Esophagus (tissue), 2 donors: ENCODE measurements around the gene CDK9. TPM values are rescaled to one million over a fixed set of nuclear protein-coding genes. Genes with fewer than 3 reads are reported as not detected.

Source experiments
- H3K27ac ChIP-seq, 2 donors: one replicate each; pipeline ENCODE4 v1.5.1; 2013; ENCODE audit warnings: low read depth in 2 of 2, mild to moderate bottlenecking in 2 of 2, inconsistent platforms in 1 of 2, low read length in 1 of 2, moderate library complexity in 1 of 2
- H3K27me3 ChIP-seq, 2 donors: one replicate each; pipeline ENCODE4 v1.6.1; 2013; ENCODE audit warnings: low read length in 2 of 2, control low read depth in 1 of 2, mild to moderate bottlenecking in 1 of 2; ENCODE audit not compliant: insufficient read depth in 2 of 2, control insufficient read depth in 1 of 2
- H3K36me3 ChIP-seq, 2 donors: one replicate each; pipeline ENCODE4 v1.6.1; 2013; ENCODE audit warnings: low read length in 1 of 2; ENCODE audit not compliant: control insufficient read depth in 2 of 2, insufficient read depth in 2 of 2
- H3K4me1 ChIP-seq, 2 donors: one replicate each; pipeline ENCODE4 v1.6.1; 2013; ENCODE audit warnings: low read length in 1 of 2; ENCODE audit not compliant: control insufficient read depth in 2 of 2, insufficient read depth in 2 of 2
- H3K4me3 ChIP-seq, 2 donors: one replicate each; pipeline ENCODE4 v1.5.1; 2013; ENCODE audit warnings: low read length in 2 of 2, mild to moderate bottlenecking in 2 of 2, low read depth in 1 of 2, moderate library complexity in 1 of 2
- H3K9me3 ChIP-seq, 2 donors: one replicate each; pipeline ENCODE4 v1.6.1; 2013; ENCODE audit warnings: mild to moderate bottlenecking in 2 of 2, low read depth in 1 of 2, low read length in 1 of 2, moderate library complexity in 1 of 2; ENCODE audit not compliant: control insufficient read depth in 2 of 2, insufficient read depth in 1 of 2
- WGBS, 2 donors: extraction: QIAGEN DNeasy Blood & Tissue Kit; methylation state at CpG; one replicate each; pipeline ENCODE4 v1.1.7; 2013; 5-methylcytosine and 5-hydroxymethylcytosine counted together
- polyA plus RNA-seq, 2 donors: library from polyadenylated mRNA; stranded (reverse); fragments of 200-250 nt; gene quantifications; one replicate each; pipeline ENCODE4 v1.2.3, GENCODE V29; 2013
- donor health status: healthy with polysubstance abuse.
- donor health status: Bipolar disorder and iron deficiency.

The CDK9 gene
- polyA plus RNA-seq, 2 donors: 34.2 to 44.2 TPM

GRCh38 chr9:127817881-127818434 lies 32.1 kb downstream of the CDK9 start:
- peaks cover 1 to 2% of the 10 kb centered on the region in 2 donors for H3K4me1 ChIP-seq
- 76 to 77% methylated on average over 17 of the region's 17 CpGs for WGBS, 2 donors
- no peaks in the 10 kb centered on the region for H3K27me3 ChIP-seq
- no peaks in the 10 kb centered on the region for H3K9me3 ChIP-seq
- no peak overlapping the region for H3K4me3 ChIP-seq
- H3K27ac ChIP-seq: no peak overlapping the region
- peaks cover 22 to 36% of the 10 kb centered on the region in 2 donors for H3K36me3 ChIP-seq

GRCh38 chr9:127818574-127818973 lies 32.7 kb downstream of the CDK9 start:
- H3K4me1 ChIP-seq: peaks cover 1 to 2% of the 10 kb centered on the region in 2 donors
- WGBS, 2 donors: 89 to 93% methylated on average over 9 of the region's 11 CpGs
- no peaks in the 10 kb centered on the region for H3K9me3 ChIP-seq
- H3K27ac ChIP-seq: no peak overlapping the region
- no peak overlapping the region for H3K4me3 ChIP-seq
- no peaks in the 10 kb centered on the region for H3K27me3 ChIP-seq
- H3K36me3 ChIP-seq: peaks cover 18 to 30% of the 10 kb centered on the region in 2 donors

- H3K27ac ChIP-seq: no peak overlapping the region
- peaks cover 3 to 5% of the 10 kb centered on the region in 2 donors for H3K4me1 ChIP-seq
- H3K9me3 ChIP-seq: no peaks in the 10 kb centered on the region
- H3K27me3 ChIP-seq: no peaks in the 10 kb centered on the region
- H3K36me3 ChIP-seq: peaks cover 3 to 17% of the 10 kb centered on the region in 2 donors
- no peak overlapping the region for H3K4me3 ChIP-seq
- WGBS, 2 donors: 74 to 81% methylated on average over 4 of the region's 4 CpGs
Observed at GRCh38 chr9:127822108-127822507, 36.3 kb downstream of the CDK9 start.

- no peaks in the 10 kb centered on the region for H3K27me3 ChIP-seq
- 40 to 41% methylated on average over 36 to 42 of the region's 42 CpGs for WGBS, 2 donors
- H3K4me3 ChIP-seq: no peak overlapping the region
- H3K4me1 ChIP-seq: peaks cover 6 to 8% of the 10 kb centered on the region in 2 donors
- no peak overlapping the region for H3K27ac ChIP-seq
- no peaks in the 10 kb centered on the region for H3K9me3 ChIP-seq
- peaks cover 0 to 5% of the 10 kb centered on the region in 2 donors for H3K36me3 ChIP-seq
Observed at GRCh38 chr9:127825319-127826051, 39.7 kb downstream of the CDK9 start.

- H3K9me3 ChIP-seq: no peaks in the 10 kb centered on the region
- H3K27me3 ChIP-seq: no peaks in the 10 kb centered on the region
- peaks cover 0 to 5% of the 10 kb centered on the region in 2 donors for H3K36me3 ChIP-seq
- H3K4me1 ChIP-seq: peaks cover 6 to 8% of the 10 kb centered on the region in 2 donors
- WGBS, 2 donors: 62% methylated on average over 7 of the region's 7 CpGs
- no peak overlapping the region for H3K4me3 ChIP-seq
- H3K27ac ChIP-seq: no peak overlapping the region
Observed at GRCh38 chr9:127826253-127826913, 40.5 kb downstream of the CDK9 start.

GRCh38 chr9:127828262-127829031 lies 42.6 kb downstream of the CDK9 start:
- Histone ChIP-seq H3K27ac (peak overlapping the region; percentile 49 to 68), H3K27me3 (no peaks in the 10 kb centered on the region), H3K36me3 (peaks cover 0 to 5% of the 10 kb centered on the region in 2 donors), H3K4me1 (peaks cover 6 to 8% of the 10 kb centered on the region in 2 donors), H3K4me3 (peak overlapping the region; percentile 15 to 25), H3K9me3 (no peaks in the 10 kb centered on the region)
- 16 to 19% methylated on average over 19 to 34 of the region's 34 CpGs for WGBS, 2 donors

- Histone ChIP-seq H3K27ac (peak overlapping the region; percentile 26 to 34), H3K4me3 (no peak overlapping the region), H3K4me1 (peaks cover 6 to 8% of the 10 kb centered on the region in 2 donors), H3K27me3 (no peaks in the 10 kb centered on the region), H3K36me3 (peaks cover 0 to 2% of the 10 kb centered on the region in 2 donors), H3K9me3 (no peaks in the 10 kb centered on the region)
- 80 to 86% methylated on average over 6 of the region's 6 CpGs for WGBS, 2 donors
Observed at GRCh38 chr9:127829205-127829906, 43.5 kb downstream of the CDK9 start.

- Histone ChIP-seq H3K4me3 (no peak overlapping the region), H3K27ac (no peak overlapping the region), H3K36me3 (no peaks in the 10 kb centered on the region), H3K9me3 (no peaks in the 10 kb centered on the region), H3K27me3 (no peaks in the 10 kb centered on the region), H3K4me1 (peaks cover 4 to 10% of the 10 kb centered on the region in 2 donors)
- WGBS, 2 donors: 59 to 63% methylated on average over 7 of the region's 7 CpGs
Observed at GRCh38 chr9:127832248-127832647, 46.4 kb downstream of the CDK9 start.

GRCh38 chr9:127833555-127833954 lies 47.7 kb downstream of the CDK9 start:
- Histone ChIP-seq H3K9me3 (no peaks in the 10 kb centered on the region), H3K27ac (peak overlapping the region; percentile 15 to 34), H3K4me3 (no peak overlapping the region), H3K27me3 (no peaks in the 10 kb centered on the region), H3K36me3 (no peaks in the 10 kb centered on the region), H3K4me1 (peaks cover 0 to 12% of the 10 kb centered on the region in 2 donors)
- WGBS, 2 donors: 30 to 40% methylated on average over 1 of the region's 1 CpG
